COLO668 (cell line): Measurements from ENCODE around the gene ALOXE3.
A peak's percentile ranks its signal among the peaks of the same experiment; 100 is the strongest.
"Not testable (repeated sequence)": the region's sequence is repeated elsewhere in the genome, so short reads cannot be mapped to it uniquely, and the experiment has no call there.

Experiments
- DNase-seq: peaks from one replicate; lab custom pipeline; 2025; ENCODE audit not compliant: unreplicated experiment; lab: John Stamatoyannopoulos, UW

Gene ALOXE3

GRCh38 chr17:8073627-8074484 lies 44.5 kb downstream of the ALOXE3 start:
- DNase-seq = peak; percentile 54

GRCh38 chr17:8072729-8073461 lies 45.4 kb downstream of the ALOXE3 start:
- no peak for DNase-seq

GRCh38 chr17:8072341-8072728 lies 46.0 kb downstream of the ALOXE3 start:
- DNase-seq = no peak

DNA sequence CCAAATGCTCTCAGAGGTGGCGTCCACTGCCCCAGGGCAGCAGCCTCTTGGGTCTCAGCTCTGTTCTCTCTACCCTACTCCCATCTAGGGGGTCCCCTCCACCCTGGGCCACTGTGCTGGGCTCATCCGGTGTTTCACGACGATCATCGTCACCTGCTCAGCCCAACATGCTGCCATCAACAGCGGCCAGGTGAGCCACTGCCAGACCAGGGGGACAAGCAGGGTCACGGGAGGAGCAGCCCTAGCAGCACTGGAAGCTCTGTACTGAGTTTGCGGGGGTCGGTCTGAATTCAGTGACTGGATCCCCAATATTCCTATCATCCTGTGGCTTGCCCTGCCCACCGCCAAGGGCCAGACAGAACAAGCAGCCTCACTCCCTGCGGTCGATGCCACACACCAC lies 46.8 kb downstream of the ALOXE3 start:
- DNase-seq = no peak

GRCh38 chr17:8069587-8069860 lies 48.8 kb downstream of the ALOXE3 start:
- DNase-seq = no peak

GRCh38 chr17:8068736-8069586 lies 49.4 kb downstream of the ALOXE3 start:
- no peak for DNase-seq

- no peak for DNase-seq
Observed at GRCh38 chr17:8067806-8068205, 50.5 kb downstream of the ALOXE3 start.

- no peak for DNase-seq
Observed at GRCh38 chr17:8066841-8067775, 51.2 kb downstream of the ALOXE3 start.

GRCh38 chr17:8064561-8065019 lies 53.7 kb downstream of the ALOXE3 start:
- no peak for DNase-seq

DNA sequence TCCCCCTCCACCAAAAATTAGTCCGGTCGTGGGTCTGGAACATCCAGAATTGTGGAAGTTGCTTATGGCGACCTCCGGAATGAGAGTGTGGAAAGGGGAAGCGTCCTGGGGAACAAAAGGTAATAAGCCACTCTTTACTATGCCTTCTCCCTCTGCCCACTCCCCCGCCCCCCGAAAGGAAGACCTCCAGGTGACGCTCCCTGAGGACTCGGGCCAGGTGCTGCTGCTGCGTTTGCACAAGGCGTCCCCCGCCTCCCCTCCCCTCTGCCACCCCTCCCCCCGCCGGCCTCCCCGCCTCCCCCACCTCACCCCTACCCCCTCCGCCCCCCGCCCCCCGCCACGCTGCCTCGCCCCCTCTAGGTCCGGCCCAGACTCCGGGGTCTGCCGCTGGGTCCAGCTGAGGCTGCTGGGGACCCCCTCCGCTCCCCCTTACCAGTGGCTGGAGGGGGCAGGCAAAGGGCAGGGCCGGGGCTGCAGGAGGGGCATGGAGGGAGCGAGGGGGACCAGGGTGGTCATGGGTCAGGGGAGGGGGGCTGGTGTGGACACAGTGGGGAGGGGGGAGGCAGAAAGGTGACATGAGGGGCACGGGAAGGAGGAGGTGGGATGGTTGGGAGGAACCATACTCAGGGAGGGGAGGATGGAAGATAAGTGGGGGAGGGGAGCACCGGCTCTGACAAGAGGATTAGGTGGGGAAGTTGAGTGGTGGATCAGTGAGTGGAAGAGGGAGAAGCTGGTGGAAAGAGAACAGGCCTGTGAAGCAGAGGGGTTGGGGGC lies 54.4 kb downstream of the ALOXE3 start:
- no peak for DNase-seq

GRCh38 chr17:8062807-8063483 lies 55.4 kb downstream of the ALOXE3 start:
- no peak for DNase-seq

DNA sequence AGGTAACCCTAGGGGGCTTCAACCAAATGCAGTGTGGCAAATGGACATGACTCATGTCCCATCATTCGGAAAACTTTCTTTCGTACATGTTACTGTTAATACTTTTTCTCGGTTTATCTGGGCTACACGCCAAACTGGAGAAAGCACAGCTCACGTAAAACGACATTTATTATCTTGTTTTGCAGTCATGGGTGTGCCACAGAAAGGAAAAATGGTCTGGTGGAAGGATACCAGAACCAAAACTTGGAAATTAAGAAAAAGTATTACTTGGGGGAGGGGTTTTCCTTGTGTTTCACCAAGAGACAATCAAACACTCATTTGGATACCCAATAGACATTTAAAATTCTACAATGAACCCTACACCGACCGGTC lies 55.9 kb downstream of the ALOXE3 start:
- DNase-seq = no peak

DNA sequence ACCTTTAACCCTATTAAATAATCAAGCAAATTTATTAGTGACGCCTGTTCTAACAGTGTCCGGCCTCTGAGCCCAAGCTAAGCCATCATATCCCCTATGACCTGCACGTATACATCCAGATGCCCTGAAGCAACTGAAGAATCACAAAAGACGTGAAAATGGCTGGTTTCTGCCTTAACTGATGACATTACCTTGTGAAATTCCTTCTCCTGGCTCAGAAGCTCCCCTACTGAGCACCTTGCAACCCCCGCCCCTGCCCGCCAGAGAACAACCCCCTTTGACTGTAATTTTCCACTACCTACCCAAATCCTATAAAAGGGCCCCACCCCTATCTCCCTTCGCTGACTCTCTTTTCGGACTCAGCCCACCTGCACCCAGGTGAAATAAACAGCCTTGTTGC lies 56.5 kb downstream of the ALOXE3 start:
- DNase-seq = not testable (repeated sequence)

GRCh38 chr17:8060274-8060673 lies 58.0 kb downstream of the ALOXE3 start:
- DNase-seq = peak; percentile 33

DNA sequence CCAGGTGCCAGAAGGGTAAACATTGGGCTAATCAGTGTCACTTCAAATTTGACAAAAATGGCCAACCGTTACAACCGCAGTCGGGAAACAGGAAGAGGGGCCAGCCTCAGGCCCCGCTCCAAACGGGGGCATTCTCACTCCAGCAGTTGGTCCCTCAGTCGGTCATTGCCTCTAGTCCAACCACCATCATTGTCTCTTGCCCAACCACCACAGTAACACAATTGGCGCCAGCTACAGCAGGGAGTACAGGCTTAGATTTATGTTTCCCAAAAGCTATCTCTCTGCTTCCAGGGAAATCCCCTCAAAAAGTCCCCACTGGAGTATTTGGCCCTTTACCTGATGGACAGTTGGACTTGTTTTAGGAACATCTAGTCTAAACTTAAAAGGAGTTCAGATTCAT lies 59.2 kb downstream of the ALOXE3 start:
- no peak for DNase-seq

GRCh38 chr17:8057691-8058114 lies 60.6 kb downstream of the ALOXE3 start:
- peak; percentile 29 for DNase-seq

- no peak for DNase-seq
Observed at GRCh38 chr17:8056976-8057625, 61.2 kb downstream of the ALOXE3 start.

- no peak for DNase-seq
Observed at GRCh38 chr17:8056232-8056975, 61.9 kb downstream of the ALOXE3 start.
